K562 (cell line): Measurements from ENCODE around the gene VPS50. TPM values are rescaled to one million over a fixed set of nuclear protein-coding genes. Genes with fewer than 3 reads are reported as not detected.

ENCODE experiments used
- ATAC-seq: fragments of 200-7000 bp; cut with Tn5 transposase; 3 replicates; pipeline ENCODE4 v1.9.1; 2020; ENCODE audit warnings: moderate library complexity
- BruUV-seq: library from RNA; stranded (reverse); fragments of 400-500 nt; replicated peaks from 2 replicates; lab custom pipeline; 2021; lab: Mats Ljungman, UMichigan
- CTCF ChIA-PET: fragments of 300-600 bp; formaldehyde crosslinking; extraction: SDS; loops from one replicate; lab custom pipeline; 2021; ENCODE audit warnings: low intra/inter-chr PET ratio; lab: Yijun Ruan, JAX
- POLR2A ChIA-PET: fragments of 300-600, 350-650 bp; sonication (Branson Sonifier 250); formaldehyde crosslinking; extraction: SDS; loops from one replicate; lab custom pipeline; 2021; ENCODE audit warnings: antibody characterized with exemption, inconsistent platforms; lab: Yijun Ruan, JAX
- DNase-seq, 4 experiments: peaks; one replicate each; pipeline versions ENCODE4 v3.0.0 to v3.0.0-alpha.2; 2011 to 2018; ENCODE audit warnings: low spot score in 3 of 4, mixed read lengths in 3 of 4; ENCODE audit errors: extremely low read depth in 1 of 4
- FAIRE-seq: peaks from 2 replicates; lab custom pipeline; 2011; peaks lifted over from hg19 to GRCh38; lab: Jason Lieb, UNC
- H2AFZ ChIP-seq: 2 replicates; pipeline ENCODE4 v1.6.0; 2011; ENCODE audit warnings: low read depth, low read length, control low read depth, inconsistent platforms
- H3K27ac ChIP-seq: fragments of 200-600 bp; 3 replicates; pipeline ENCODE4 v1.8.0; 2011; ENCODE audit warnings: low read depth, mild to moderate bottlenecking, control low read depth, inconsistent platforms, low read length, moderate library complexity, mixed read lengths; ENCODE audit errors: extremely low read depth
- H3K27me3 ChIP-seq, 2 experiments: fragments of 300-600 bp in 1 of 2; 2 replicates in 1 of 2; 3 replicates in 1 of 2; pipeline versions ENCODE4 v1.6.0 to v1.8.0; 2011; ENCODE audit warnings: inconsistent platforms in 2 of 2, low read length in 2 of 2, mild to moderate bottlenecking in 1 of 2, mixed read lengths in 1 of 2, moderate library complexity in 1 of 2; ENCODE audit not compliant: control insufficient read depth in 2 of 2, insufficient read depth in 2 of 2
- H3K36me3 ChIP-seq: fragments of 300-600 bp; 3 replicates; pipeline ENCODE4 v1.8.0; 2011; ENCODE audit warnings: mild to moderate bottlenecking, low read length, inconsistent platforms; ENCODE audit not compliant: control insufficient read depth, insufficient read depth
- H3K4me1 ChIP-seq, 2 experiments: fragments of 200-600 bp in 1 of 2; replicated peaks in 1 of 2; 2 replicates in 1 of 2; 3 replicates in 1 of 2; pipeline versions ENCODE4 v1.5.1 to v1.8.0; 2011; ENCODE audit warnings: inconsistent platforms in 2 of 2, low read length in 2 of 2, mild to moderate bottlenecking in 1 of 2, mixed read lengths in 1 of 2, moderate library complexity in 1 of 2; ENCODE audit not compliant: control insufficient read depth in 2 of 2, insufficient read depth in 2 of 2
- H3K4me2 ChIP-seq: 2 replicates; pipeline ENCODE4 v1.6.1; 2011; ENCODE audit warnings: low read length, control low read depth, inconsistent platforms, mixed read lengths; ENCODE audit not compliant: insufficient read depth
- H3K4me3 ChIP-seq: fragments of 200-600 bp; sonication (generic), shearing (Covaris generic); 2 replicates; pipeline ENCODE4 v1.5.1; 2016; ENCODE audit warnings: control low read depth, inconsistent platforms
- H3K79me2 ChIP-seq: fragments of 200-600 bp; 3 replicates; pipeline ENCODE4 v1.8.0; 2011; ENCODE audit warnings: low read length, inconsistent platforms; ENCODE audit not compliant: control insufficient read depth, insufficient read depth
- H3K9ac ChIP-seq, 2 experiments: 2 replicates each; pipeline versions ENCODE4 v1.6.0 to v1.6.1; 2011; ENCODE audit warnings: low read depth in 2 of 2, low read length in 2 of 2, control low read depth in 1 of 2, inconsistent platforms in 1 of 2, mild to moderate bottlenecking in 1 of 2, mixed read lengths in 1 of 2; ENCODE audit not compliant: insufficient read depth in 1 of 2
- H3K9me1 ChIP-seq: one replicate; pipeline ENCODE4 v1.6.0; 2011; ENCODE audit warnings: inconsistent platforms, mild to moderate bottlenecking, low read length, moderate library complexity; ENCODE audit not compliant: control insufficient read depth, insufficient read depth
- H3K9me3 ChIP-seq: replicated peaks from 2 replicates; pipeline ENCODE4 v1.5.1; 2011; ENCODE audit warnings: low read depth, low read length, inconsistent platforms; ENCODE audit not compliant: control insufficient read depth, insufficient read depth
- H4K20me1 ChIP-seq: replicated peaks from 2 replicates; pipeline ENCODE4 v1.6.1; 2011; ENCODE audit warnings: low read length, inconsistent platforms, mixed read lengths; ENCODE audit not compliant: control insufficient read depth, insufficient read depth
- CHD2 ChIP-seq: IDR thresholded peaks from 2 replicates; pipeline ENCODE4 v1.6.1; 2011; ENCODE audit warnings: low read depth, low read length
- FOXP4 ChIP-seq: sonication (generic); formaldehyde crosslinking; IDR thresholded peaks from 2 replicates; pipeline ENCODE4 v1.8.0; 2022; ENCODE audit warnings: mild to moderate bottlenecking, missing genetic modification reagents, borderline replicate concordance
- HMG20A ChIP-seq: fragments of 450-650 bp; formaldehyde crosslinking; conservative IDR thresholded peaks from 2 replicates; pipeline ENCODE4 v1.4.0; 2020; ENCODE audit warnings: mild to moderate bottlenecking, mixed read lengths
- MEIS2 ChIP-seq: fragments of 450-650 bp; IDR thresholded peaks from 2 replicates; pipeline ENCODE4 v1.6.1; 2014; ENCODE audit warnings: mild to moderate bottlenecking; ENCODE audit not compliant: partially characterized antibody
- PKNOX1 ChIP-seq: fragments of 450-650 bp; IDR thresholded peaks from 2 replicates; pipeline ENCODE4 v1.6.1; 2016
- RB1 ChIP-seq: fragments of 450-650 bp; IDR thresholded peaks from 2 replicates; pipeline ENCODE4 v1.6.1; 2017; ENCODE audit warnings: low read depth, mild to moderate bottlenecking
- TFE3 ChIP-seq: fragments of 450-650 bp; formaldehyde crosslinking; IDR thresholded peaks from 2 replicates; pipeline ENCODE4 v1.4.0; 2020; ENCODE audit warnings: mild to moderate bottlenecking, mixed read lengths
- in situ Hi-C: fragments of 300-500 bp; cut with MboI; formaldehyde crosslinking; loops from 4 replicates; pipeline ENCODE4 v1.15.0; 2018; ENCODE audit warnings: inconsistent platforms, mixed read lengths
- intact Hi-C: fragments of 100-400 bp; cut with micrococcal nuclease; formaldehyde crosslinking; loops from 2 replicates; pipeline ENCODE4 v1.14.2; 2022
- polyA plus RNA-seq, 8 experiments: library from polyadenylated mRNA; depleted of rRNA in 4 of 8; stranded (reverse) in 5 of 8; unstranded in 3 of 8; fragments of >200 nt; fragmentation: Nextera tagmentation in 2 of 8; fragmentation: Illumina TruSeq in 1 of 8; extraction: Ambion mirVana in 2 of 8; extraction: Trizol in 1 of 8; gene quantifications; 2 replicates each; pipeline versions ENCODE4 v1.2.1 to v1.2.3, GENCODE V29; 2011 to 2014; ENCODE audit warnings: inconsistent platforms in 1 of 8, missing spikeins in 1 of 8
- total RNA-seq, 7 experiments: library from RNA; depleted of rRNA in 6 of 7; stranded (reverse); fragments of >200 nt in 6 of 7; fragmentation: Illumina TruSeq in 2 of 7; extraction: Trizol in 2 of 7; gene quantifications; 2 replicates each; pipeline versions ENCODE4 v1.2.1 to v1.2.3, GENCODE V29; 2011 to 2021; ENCODE audit warnings: low replicate concordance in 1 of 7
- TF ChIP-seq, protein P1 (sequence below), 2 experiments: IDR thresholded peaks in 1 of 2; conservative IDR thresholded peaks in 1 of 2; 2 replicates each; pipeline ENCODE4 v1.6.1; 2016; ENCODE audit warnings: low read depth in 2 of 2, mild to moderate bottlenecking in 1 of 2, missing compliant biosample characterization in 1 of 2, missing genetic modification characterization in 1 of 2, moderate library complexity in 1 of 2

The VPS50 gene
- total and polyA plus RNA-seq, 9 of the 15 experiments (the other 6 are each of a cell fraction or from before 2014, with no cell fraction given) = 10.5 to 29.4 (median 15.8) TPM

GRCh38 chr7:93198472-93198871 is 33.7 kb upstream of the VPS50 start:
- FAIRE-seq = no peak
- DNase-seq = no peak
- ATAC-seq = no peak
- Histone ChIP-seq H4K20me1 (no peaks in the 10 kb centered on the region), H2AFZ (no peak overlapping the region), H3K4me2 (no peak overlapping the region), H3K4me1 (no peaks in the 10 kb centered on the region), H3K9me3 (no peaks in the 10 kb centered on the region), H3K4me3 (no peak overlapping the region), H3K27ac (no peak overlapping the region), H3K27me3 (no peaks in the 10 kb centered on the region), H3K79me2 (no peaks in the 10 kb centered on the region), H3K36me3 (no peaks in the 10 kb centered on the region), H3K9me1 (no peaks in the 10 kb centered on the region), H3K9ac (no peak overlapping the region)
- no peak for TF ChIP-seq FOXP4 (CRISPR knock-in tag)
- TF ChIP-seq, protein P1, sequence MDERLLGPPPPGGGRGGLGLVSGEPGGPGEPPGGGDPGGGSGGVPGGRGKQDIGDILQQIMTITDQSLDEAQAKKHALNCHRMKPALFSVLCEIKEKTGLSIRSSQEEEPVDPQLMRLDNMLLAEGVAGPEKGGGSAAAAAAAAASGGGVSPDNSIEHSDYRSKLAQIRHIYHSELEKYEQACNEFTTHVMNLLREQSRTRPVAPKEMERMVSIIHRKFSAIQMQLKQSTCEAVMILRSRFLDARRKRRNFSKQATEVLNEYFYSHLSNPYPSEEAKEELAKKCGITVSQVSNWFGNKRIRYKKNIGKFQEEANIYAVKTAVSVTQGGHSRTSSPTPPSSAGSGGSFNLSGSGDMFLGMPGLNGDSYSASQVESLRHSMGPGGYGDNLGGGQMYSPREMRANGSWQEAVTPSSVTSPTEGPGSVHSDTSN (CRISPR knock-in tag; IDR thresholded peaks at IDR 0.05; ENCODE audit: low read depth) = no peak
- TF ChIP-seq, protein P1 (tag; conservative IDR thresholded peaks at IDR 0.05; ENCODE audit: low read depth) = peak; percentile 68
- TF ChIP-seq RB1 = no peak
- peak; percentile 73 for TF ChIP-seq TFE3 (CRISPR knock-in tag)
- TF ChIP-seq MEIS2 = peak; percentile 65
- no peak for TF ChIP-seq CHD2
- TF ChIP-seq HMG20A (CRISPR knock-in tag) = no peak
- TF ChIP-seq PKNOX1 = peak; percentile 12; the same call in 1 of the 2 replicates
- intact Hi-C loops (no loop called here), in situ Hi-C loops (no loop called here)
- BruUV-seq = no TSS peak
- ChIA-PET POLR2A (no interaction called here), CTCF (no interaction called here)
